ENCODE data around the gene FRMPD3. TPM values are rescaled to one million over a fixed set of nuclear protein-coding genes. Genes with fewer than 3 reads are reported as not detected.
A peak's percentile ranks its signal among the peaks of the same experiment; 100 is the strongest.

Gene FRMPD3
- total RNA-seq, 1 experiment from 2014 or later, result 2.0 TPM

DNA sequence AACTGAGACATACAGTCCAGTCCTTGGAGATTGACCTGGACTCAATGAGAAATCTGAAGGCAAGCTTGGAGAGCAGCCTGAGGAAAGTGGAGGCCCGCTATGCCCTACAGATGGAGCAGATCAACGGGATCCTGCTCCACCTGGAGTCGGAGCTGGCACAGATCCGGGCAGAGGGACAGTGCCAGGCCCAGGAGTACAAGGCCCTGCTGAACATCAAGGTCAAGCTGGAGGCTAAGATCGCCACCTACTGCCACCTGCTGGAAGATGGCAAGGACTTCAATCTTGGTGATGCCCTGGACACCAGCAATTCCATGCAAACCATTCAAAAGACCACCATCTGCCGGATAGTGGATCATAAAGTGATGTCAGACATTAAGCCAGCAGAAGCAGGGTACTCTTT is 20.4 kb upstream of the FRMPD3 start:
- DNase-seq (ENCODE audit: low spot score), result peak; percentile 56
- ChIA-PET POLR2A (no interaction called here), CTCF (interaction anchor here (0.6 to 1.7 kb wide), 3 partner anchors 14 to 156 kb away, joined by 3 to 10 read pairs (median 3); no protein-coding TSS in a partner anchor)
- Mint-ChIP-seq H3K4me3 (no peak overlapping the region), H3K9me3 (peaks cover 19% of the 10 kb centered on the region), H3K36me3 (peaks cover 7% of the 10 kb centered on the region; the same call in 1 of the 2 replicates), H3K27me3 (ENCODE audit: low read depth) (no peaks in the 10 kb centered on the region), H3K4me1 (no peaks in the 10 kb centered on the region), H3K27ac (no peak overlapping the region)
- TF ChIP-seq ZNF423 (CRISPR knock-in tag; IDR thresholded peaks at IDR 0.05), result no peak
- TF ChIP-seq, protein P1, sequence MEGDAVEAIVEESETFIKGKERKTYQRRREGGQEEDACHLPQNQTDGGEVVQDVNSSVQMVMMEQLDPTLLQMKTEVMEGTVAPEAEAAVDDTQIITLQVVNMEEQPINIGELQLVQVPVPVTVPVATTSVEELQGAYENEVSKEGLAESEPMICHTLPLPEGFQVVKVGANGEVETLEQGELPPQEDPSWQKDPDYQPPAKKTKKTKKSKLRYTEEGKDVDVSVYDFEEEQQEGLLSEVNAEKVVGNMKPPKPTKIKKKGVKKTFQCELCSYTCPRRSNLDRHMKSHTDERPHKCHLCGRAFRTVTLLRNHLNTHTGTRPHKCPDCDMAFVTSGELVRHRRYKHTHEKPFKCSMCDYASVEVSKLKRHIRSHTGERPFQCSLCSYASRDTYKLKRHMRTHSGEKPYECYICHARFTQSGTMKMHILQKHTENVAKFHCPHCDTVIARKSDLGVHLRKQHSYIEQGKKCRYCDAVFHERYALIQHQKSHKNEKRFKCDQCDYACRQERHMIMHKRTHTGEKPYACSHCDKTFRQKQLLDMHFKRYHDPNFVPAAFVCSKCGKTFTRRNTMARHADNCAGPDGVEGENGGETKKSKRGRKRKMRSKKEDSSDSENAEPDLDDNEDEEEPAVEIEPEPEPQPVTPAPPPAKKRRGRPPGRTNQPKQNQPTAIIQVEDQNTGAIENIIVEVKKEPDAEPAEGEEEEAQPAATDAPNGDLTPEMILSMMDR (IDR thresholded peaks at IDR 0.05), result peak; percentile 26
- no peak for ATAC-seq

DNA sequence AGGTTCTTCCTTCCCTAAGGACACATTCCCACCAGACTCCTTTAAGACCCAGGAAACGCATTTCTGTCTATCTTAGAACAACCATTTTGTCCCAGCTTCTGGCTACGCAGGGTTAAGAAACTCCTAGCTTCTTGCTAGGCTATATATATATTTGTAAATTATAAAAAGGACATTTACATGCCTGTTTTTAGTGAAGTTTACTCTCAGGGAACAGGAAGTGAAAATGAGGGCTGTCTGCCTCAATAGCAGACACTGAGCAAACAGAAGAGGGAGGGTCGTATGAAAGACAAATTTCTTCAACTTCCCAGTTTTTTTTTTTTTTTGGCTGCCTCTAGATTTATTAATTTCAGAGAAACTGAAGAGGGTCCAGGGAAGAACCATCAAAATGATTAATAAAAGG is 9.3 kb upstream of the FRMPD3 start:
- CTCF ChIA-PET, result interaction anchor here (0.7 kb wide), 1 partner anchor 287 kb away, joined by 3 read pairs; no protein-coding TSS in a partner anchor
- DNase-seq (ENCODE audit: low spot score) (no peak), ATAC-seq (no peak)
- Mint-ChIP-seq H3K27me3 (ENCODE audit: low read depth) (no peaks in the 10 kb centered on the region; the same call in none of the 2 replicates), H3K9me3 (no peaks in the 10 kb centered on the region), H3K4me3 (no peak overlapping the region), H3K27ac (no peak overlapping the region), H3K36me3 (no peaks in the 10 kb centered on the region), H3K4me1 (peaks cover 20% of the 10 kb centered on the region)
- no peak for TF ChIP-seq SMAD3 (CRISPR knock-in tag; IDR thresholded peaks at IDR 0.05; ENCODE audit: borderline replicate concordance)
- TF ChIP-seq SP1 (CRISPR knock-in tag; conservative IDR thresholded peaks at IDR 0.05), result no peak
- no peak for TF ChIP-seq ZNF423 (CRISPR knock-in tag; IDR thresholded peaks at IDR 0.05)
- TF ChIP-seq, protein P2, sequence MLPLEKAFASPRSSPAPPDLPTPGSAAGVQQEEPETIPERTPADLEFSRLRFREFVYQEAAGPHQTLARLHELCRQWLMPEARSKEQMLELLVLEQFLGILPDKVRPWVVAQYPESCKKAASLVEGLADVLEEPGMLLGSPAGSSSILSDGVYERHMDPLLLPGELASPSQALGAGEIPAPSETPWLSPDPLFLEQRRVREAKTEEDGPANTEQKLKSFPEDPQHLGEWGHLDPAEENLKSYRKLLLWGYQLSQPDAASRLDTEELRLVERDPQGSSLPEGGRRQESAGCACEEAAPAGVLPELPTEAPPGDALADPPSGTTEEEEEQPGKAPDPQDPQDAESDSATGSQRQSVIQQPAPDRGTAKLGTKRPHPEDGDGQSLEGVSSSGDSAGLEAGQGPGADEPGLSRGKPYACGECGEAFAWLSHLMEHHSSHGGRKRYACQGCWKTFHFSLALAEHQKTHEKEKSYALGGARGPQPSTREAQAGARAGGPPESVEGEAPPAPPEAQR (CRISPR knock-in tag; IDR thresholded peaks at IDR 0.05), result no peak
- TF ChIP-seq, protein P3, sequence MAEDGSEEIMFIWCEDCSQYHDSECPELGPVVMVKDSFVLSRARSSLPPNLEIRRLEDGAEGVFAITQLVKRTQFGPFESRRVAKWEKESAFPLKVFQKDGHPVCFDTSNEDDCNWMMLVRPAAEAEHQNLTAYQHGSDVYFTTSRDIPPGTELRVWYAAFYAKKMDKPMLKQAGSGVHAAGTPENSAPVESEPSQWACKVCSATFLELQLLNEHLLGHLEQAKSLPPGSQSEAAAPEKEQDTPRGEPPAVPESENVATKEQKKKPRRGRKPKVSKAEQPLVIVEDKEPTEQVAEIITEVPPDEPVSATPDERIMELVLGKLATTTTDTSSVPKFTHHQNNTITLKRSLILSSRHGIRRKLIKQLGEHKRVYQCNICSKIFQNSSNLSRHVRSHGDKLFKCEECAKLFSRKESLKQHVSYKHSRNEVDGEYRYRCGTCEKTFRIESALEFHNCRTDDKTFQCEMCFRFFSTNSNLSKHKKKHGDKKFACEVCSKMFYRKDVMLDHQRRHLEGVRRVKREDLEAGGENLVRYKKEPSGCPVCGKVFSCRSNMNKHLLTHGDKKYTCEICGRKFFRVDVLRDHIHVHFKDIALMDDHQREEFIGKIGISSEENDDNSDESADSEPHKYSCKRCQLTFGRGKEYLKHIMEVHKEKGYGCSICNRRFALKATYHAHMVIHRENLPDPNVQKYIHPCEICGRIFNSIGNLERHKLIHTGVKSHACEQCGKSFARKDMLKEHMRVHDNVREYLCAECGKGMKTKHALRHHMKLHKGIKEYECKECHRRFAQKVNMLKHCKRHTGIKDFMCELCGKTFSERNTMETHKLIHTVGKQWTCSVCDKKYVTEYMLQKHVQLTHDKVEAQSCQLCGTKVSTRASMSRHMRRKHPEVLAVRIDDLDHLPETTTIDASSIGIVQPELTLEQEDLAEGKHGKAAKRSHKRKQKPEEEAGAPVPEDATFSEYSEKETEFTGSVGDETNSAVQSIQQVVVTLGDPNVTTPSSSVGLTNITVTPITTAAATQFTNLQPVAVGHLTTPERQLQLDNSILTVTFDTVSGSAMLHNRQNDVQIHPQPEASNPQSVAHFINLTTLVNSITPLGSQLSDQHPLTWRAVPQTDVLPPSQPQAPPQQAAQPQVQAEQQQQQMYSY (CRISPR knock-in tag; IDR thresholded peaks at IDR 0.05), result no peak
- TF ChIP-seq, protein P4, sequence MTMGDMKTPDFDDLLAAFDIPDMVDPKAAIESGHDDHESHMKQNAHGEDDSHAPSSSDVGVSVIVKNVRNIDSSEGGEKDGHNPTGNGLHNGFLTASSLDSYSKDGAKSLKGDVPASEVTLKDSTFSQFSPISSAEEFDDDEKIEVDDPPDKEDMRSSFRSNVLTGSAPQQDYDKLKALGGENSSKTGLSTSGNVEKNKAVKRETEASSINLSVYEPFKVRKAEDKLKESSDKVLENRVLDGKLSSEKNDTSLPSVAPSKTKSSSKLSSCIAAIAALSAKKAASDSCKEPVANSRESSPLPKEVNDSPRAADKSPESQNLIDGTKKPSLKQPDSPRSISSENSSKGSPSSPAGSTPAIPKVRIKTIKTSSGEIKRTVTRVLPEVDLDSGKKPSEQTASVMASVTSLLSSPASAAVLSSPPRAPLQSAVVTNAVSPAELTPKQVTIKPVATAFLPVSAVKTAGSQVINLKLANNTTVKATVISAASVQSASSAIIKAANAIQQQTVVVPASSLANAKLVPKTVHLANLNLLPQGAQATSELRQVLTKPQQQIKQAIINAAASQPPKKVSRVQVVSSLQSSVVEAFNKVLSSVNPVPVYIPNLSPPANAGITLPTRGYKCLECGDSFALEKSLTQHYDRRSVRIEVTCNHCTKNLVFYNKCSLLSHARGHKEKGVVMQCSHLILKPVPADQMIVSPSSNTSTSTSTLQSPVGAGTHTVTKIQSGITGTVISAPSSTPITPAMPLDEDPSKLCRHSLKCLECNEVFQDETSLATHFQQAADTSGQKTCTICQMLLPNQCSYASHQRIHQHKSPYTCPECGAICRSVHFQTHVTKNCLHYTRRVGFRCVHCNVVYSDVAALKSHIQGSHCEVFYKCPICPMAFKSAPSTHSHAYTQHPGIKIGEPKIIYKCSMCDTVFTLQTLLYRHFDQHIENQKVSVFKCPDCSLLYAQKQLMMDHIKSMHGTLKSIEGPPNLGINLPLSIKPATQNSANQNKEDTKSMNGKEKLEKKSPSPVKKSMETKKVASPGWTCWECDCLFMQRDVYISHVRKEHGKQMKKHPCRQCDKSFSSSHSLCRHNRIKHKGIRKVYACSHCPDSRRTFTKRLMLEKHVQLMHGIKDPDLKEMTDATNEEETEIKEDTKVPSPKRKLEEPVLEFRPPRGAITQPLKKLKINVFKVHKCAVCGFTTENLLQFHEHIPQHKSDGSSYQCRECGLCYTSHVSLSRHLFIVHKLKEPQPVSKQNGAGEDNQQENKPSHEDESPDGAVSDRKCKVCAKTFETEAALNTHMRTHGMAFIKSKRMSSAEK (CRISPR knock-in tag; IDR thresholded peaks at IDR 0.05; ENCODE audit: borderline replicate concordance), result no peak
- POLR2A ChIA-PET, result no interaction called here

DNA sequence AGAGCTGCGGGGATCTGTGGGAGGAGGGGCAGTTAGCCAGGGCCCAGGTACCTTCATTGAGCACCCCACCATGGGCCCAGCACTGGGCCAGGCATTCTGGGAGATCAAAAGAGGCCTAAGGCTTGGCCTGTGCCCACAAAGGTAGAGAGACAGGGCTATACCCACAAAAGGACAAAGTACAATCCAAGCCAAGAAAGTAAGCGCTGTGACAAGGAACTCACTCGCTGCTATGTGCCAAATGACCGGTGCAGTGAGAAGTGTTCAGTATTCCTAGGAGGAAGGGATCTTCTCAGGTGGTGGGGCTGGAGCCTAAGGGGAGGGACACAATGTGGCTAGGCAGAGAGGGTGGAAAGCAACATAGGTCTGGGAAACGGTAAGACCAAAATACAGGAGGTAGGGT is 8.8 kb upstream of the FRMPD3 start:
- Mint-ChIP-seq H3K4me3 (no peak overlapping the region), H3K4me1 (peaks cover 25% of the 10 kb centered on the region), H3K9me3 (no peaks in the 10 kb centered on the region), H3K27me3 (ENCODE audit: low read depth) (no peaks in the 10 kb centered on the region; the same call in none of the 2 replicates), H3K36me3 (no peaks in the 10 kb centered on the region), H3K27ac (no peak overlapping the region)
- DNase-seq (ENCODE audit: low spot score) (no peak), ATAC-seq (no peak)
- ChIA-PET CTCF (interaction anchor here (0.7 kb wide), 1 partner anchor 286 kb away, joined by 3 read pairs; no protein-coding TSS in a partner anchor), POLR2A (no interaction called here)
- TF ChIP-seq, protein P5, sequence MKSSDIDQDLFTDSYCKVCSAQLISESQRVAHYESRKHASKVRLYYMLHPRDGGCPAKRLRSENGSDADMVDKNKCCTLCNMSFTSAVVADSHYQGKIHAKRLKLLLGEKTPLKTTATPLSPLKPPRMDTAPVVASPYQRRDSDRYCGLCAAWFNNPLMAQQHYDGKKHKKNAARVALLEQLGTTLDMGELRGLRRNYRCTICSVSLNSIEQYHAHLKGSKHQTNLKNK (CRISPR knock-in tag; IDR thresholded peaks at IDR 0.05), result no peak
- TF ChIP-seq, protein P6, sequence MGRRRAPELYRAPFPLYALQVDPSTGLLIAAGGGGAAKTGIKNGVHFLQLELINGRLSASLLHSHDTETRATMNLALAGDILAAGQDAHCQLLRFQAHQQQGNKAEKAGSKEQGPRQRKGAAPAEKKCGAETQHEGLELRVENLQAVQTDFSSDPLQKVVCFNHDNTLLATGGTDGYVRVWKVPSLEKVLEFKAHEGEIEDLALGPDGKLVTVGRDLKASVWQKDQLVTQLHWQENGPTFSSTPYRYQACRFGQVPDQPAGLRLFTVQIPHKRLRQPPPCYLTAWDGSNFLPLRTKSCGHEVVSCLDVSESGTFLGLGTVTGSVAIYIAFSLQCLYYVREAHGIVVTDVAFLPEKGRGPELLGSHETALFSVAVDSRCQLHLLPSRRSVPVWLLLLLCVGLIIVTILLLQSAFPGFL (CRISPR knock-in tag; IDR thresholded peaks at IDR 0.05; ENCODE audit: borderline replicate concordance), result no peak
- TF ChIP-seq, protein P7, sequence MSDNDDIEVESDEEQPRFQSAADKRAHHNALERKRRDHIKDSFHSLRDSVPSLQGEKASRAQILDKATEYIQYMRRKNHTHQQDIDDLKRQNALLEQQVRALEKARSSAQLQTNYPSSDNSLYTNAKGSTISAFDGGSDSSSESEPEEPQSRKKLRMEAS (CRISPR knock-in tag; IDR thresholded peaks at IDR 0.05), result no peak
- no peak for TF ChIP-seq ZNF317 (CRISPR knock-in tag; IDR thresholded peaks at IDR 0.05; ENCODE audit: borderline replicate concordance, low read depth)
- TF ChIP-seq ZNF263 (CRISPR knock-in tag; IDR thresholded peaks at IDR 0.05; ENCODE audit: low read depth), result no peak
- TF ChIP-seq, protein P8, sequence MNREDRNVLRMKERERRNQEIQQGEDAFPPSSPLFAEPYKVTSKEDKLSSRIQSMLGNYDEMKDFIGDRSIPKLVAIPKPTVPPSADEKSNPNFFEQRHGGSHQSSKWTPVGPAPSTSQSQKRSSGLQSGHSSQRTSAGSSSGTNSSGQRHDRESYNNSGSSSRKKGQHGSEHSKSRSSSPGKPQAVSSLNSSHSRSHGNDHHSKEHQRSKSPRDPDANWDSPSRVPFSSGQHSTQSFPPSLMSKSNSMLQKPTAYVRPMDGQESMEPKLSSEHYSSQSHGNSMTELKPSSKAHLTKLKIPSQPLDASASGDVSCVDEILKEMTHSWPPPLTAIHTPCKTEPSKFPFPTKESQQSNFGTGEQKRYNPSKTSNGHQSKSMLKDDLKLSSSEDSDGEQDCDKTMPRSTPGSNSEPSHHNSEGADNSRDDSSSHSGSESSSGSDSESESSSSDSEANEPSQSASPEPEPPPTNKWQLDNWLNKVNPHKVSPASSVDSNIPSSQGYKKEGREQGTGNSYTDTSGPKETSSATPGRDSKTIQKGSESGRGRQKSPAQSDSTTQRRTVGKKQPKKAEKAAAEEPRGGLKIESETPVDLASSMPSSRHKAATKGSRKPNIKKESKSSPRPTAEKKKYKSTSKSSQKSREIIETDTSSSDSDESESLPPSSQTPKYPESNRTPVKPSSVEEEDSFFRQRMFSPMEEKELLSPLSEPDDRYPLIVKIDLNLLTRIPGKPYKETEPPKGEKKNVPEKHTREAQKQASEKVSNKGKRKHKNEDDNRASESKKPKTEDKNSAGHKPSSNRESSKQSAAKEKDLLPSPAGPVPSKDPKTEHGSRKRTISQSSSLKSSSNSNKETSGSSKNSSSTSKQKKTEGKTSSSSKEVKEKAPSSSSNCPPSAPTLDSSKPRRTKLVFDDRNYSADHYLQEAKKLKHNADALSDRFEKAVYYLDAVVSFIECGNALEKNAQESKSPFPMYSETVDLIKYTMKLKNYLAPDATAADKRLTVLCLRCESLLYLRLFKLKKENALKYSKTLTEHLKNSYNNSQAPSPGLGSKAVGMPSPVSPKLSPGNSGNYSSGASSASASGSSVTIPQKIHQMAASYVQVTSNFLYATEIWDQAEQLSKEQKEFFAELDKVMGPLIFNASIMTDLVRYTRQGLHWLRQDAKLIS (CRISPR knock-in tag; IDR thresholded peaks at IDR 0.05; ENCODE audit: borderline replicate concordance), result no peak
